Keratinocyte (primary cell): ENCODE measurements around the gene ERC1.

Experiments used
- EZH2 ChIP-seq: IDR thresholded peaks from one replicate; pipeline ENCODE4 v1.6.1; 2012; ENCODE audit warnings: inconsistent platforms, mild to moderate bottlenecking, low read length, moderate library complexity
- TF ChIP-seq, protein P1 (sequence below), 3 experiments: IDR thresholded peaks in 1 of 3; conservative IDR thresholded peaks in 1 of 3; optimal IDR thresholded peaks in 1 of 3; 2 replicates in 2 of 3; 3 replicates in 1 of 3; pipeline versions ENCODE3 to v1.5.1; 2011; ENCODE audit warnings: low read length in 3 of 3, mild to moderate bottlenecking in 3 of 3, moderate library complexity in 2 of 3, control low read depth in 1 of 3, inconsistent platforms in 1 of 3; ENCODE audit not compliant: insufficient read depth in 2 of 3; ENCODE audit errors: extremely low read depth in 1 of 3

- TF ChIP-seq EZH2, result no peak
- TF ChIP-seq, protein P1, sequence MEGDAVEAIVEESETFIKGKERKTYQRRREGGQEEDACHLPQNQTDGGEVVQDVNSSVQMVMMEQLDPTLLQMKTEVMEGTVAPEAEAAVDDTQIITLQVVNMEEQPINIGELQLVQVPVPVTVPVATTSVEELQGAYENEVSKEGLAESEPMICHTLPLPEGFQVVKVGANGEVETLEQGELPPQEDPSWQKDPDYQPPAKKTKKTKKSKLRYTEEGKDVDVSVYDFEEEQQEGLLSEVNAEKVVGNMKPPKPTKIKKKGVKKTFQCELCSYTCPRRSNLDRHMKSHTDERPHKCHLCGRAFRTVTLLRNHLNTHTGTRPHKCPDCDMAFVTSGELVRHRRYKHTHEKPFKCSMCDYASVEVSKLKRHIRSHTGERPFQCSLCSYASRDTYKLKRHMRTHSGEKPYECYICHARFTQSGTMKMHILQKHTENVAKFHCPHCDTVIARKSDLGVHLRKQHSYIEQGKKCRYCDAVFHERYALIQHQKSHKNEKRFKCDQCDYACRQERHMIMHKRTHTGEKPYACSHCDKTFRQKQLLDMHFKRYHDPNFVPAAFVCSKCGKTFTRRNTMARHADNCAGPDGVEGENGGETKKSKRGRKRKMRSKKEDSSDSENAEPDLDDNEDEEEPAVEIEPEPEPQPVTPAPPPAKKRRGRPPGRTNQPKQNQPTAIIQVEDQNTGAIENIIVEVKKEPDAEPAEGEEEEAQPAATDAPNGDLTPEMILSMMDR (optimal IDR thresholded peaks at IDR 0.05 in 1 of 3, IDR thresholded peaks at IDR 0.05 in 1 of 3, conservative IDR thresholded peaks at IDR 0.05 in 1 of 3; ENCODE audit: extremely low read depth in 1 of 3, insufficient read depth in 2 of 3, low read length in 3 of 3), result no peak
Observed at GRCh38 chr12:1019283-1019682, 28.3 kb downstream of the ERC1 start.
